Lung (tissue), 12 donors: ENCODE data around the gene BTG1. TPM values are rescaled to one million over a fixed set of nuclear protein-coding genes. Genes with fewer than 3 reads are reported as not detected.
A peak's percentile ranks its signal among the peaks of the same experiment; 100 is the strongest.

Experiments
- ATAC-seq: fragments of 200-7000 bp; cut with Tn5 transposase; one replicate; pipeline ENCODE4 v1.9.1; 2020; ENCODE audit warnings: moderate number of reproducible peaks; ENCODE audit not compliant: insufficient read depth, low FRiP score
- DNase-seq, 3 donors: peaks; one replicate each; pipeline ENCODE4 v3.0.0-alpha.2; 2013 to 2017
- H3K27ac ChIP-seq, 2 donors: one replicate each; pipeline ENCODE4 v1.5.1; 2013; ENCODE audit warnings: mild to moderate bottlenecking in 2 of 2, moderate library complexity in 2 of 2, control low read depth in 1 of 2, inconsistent platforms in 1 of 2, low read depth in 1 of 2, low read length in 1 of 2
- H3K27me3 ChIP-seq, 3 donors: one replicate each; pipeline ENCODE4 v1.5.1; 2013; ENCODE audit warnings: low read length in 2 of 3; ENCODE audit not compliant: control insufficient read depth in 3 of 3, insufficient read depth in 3 of 3
- H3K36me3 ChIP-seq, 4 donors: one replicate each; pipeline ENCODE4 v1.5.1; 2013; ENCODE audit warnings: low read length in 4 of 4, mild to moderate bottlenecking in 1 of 4, moderate library complexity in 1 of 4; ENCODE audit not compliant: control insufficient read depth in 4 of 4, insufficient read depth in 4 of 4
- H3K4me1 ChIP-seq, 5 donors: one replicate each; pipeline ENCODE4 v1.5.1; 2013; ENCODE audit warnings: low read length in 5 of 5, mild to moderate bottlenecking in 2 of 5, moderate library complexity in 1 of 5; ENCODE audit not compliant: control insufficient read depth in 5 of 5, insufficient read depth in 5 of 5
- H3K4me3 ChIP-seq: one replicate; pipeline ENCODE4 v1.5.1; 2013; ENCODE audit warnings: mild to moderate bottlenecking, control low read depth, moderate library complexity
- H3K9ac ChIP-seq, 2 donors: one replicate each; pipeline ENCODE4 v1.5.1; 2013; ENCODE audit warnings: low read length in 2 of 2, control low read depth in 1 of 2; ENCODE audit not compliant: insufficient read depth in 1 of 2
- H3K9me3 ChIP-seq, 4 donors: one replicate each; pipeline ENCODE4 v1.5.1; 2013; ENCODE audit warnings: low read length in 3 of 4, mild to moderate bottlenecking in 1 of 4, moderate library complexity in 1 of 4; ENCODE audit not compliant: control insufficient read depth in 4 of 4, insufficient read depth in 3 of 4
- CTCF ChIP-seq: IDR thresholded peaks from 2 replicates; pipeline ENCODE4 v1.5.1; 2012; ENCODE audit warnings: mild to moderate bottlenecking; ENCODE audit errors: control extremely low read depth, extremely low read depth
- WGBS, 2 donors: extraction: QIAGEN DNeasy Blood & Tissue Kit; methylation state at CpG; one replicate each; pipeline ENCODE4 v1.1.7; 2013; 5-methylcytosine and 5-hydroxymethylcytosine counted together
- polyA plus RNA-seq, 2 donors: library from polyadenylated mRNA; stranded (reverse); fragments of 200-250 nt; gene quantifications; one replicate each; pipeline ENCODE4 v1.2.1, GENCODE V29; 2013
- total RNA-seq, 2 donors: library from RNA; depleted of rRNA in 1 of 2; stranded (reverse); fragments of >200 nt in 1 of 2; gene quantifications; one replicate each; pipeline ENCODE4 v1.2.1, GENCODE V29; 2014 to 2021
- donor health status: control.
- donor health status: control.
- donor health status: Bipolar disorder and iron deficiency.
- donor health status: healthy.
- donor health status: DM: yes; HTN: yes; CAD: no.

Gene BTG1
- total and polyA plus RNA-seq, 4 donors: 38.4 to 147 (median 89.7) TPM

GRCh38 chr12:92188517-92189188 is 43.0 kb upstream of the BTG1 start:
- H3K36me3 ChIP-seq: no peaks in the 10 kb centered on the region
- H3K9me3 ChIP-seq: peaks cover 0 to 6% (median 4%) of the 10 kb centered on the region in 4 donors
- no peak overlapping the region for H3K27ac ChIP-seq
- DNase-seq: no peak
- WGBS, 2 donors: 96% methylated on average over 7 of the region's 7 CpGs
- no peak for ATAC-seq
- H3K4me1 ChIP-seq: peaks cover 0 to 12% (median 2%) of the 10 kb centered on the region in 5 donors
- no peaks in the 10 kb centered on the region for H3K27me3 ChIP-seq
- no peak overlapping the region for H3K4me3 ChIP-seq
- no peak overlapping the region for H3K9ac ChIP-seq
- no peak for TF ChIP-seq CTCF

GRCh38 chr12:92186038-92186470 is 40.4 kb upstream of the BTG1 start:
- Histone ChIP-seq H3K9ac (no peak overlapping the region), H3K27me3 (no peaks in the 10 kb centered on the region), H3K27ac (no peak overlapping the region), H3K9me3 (peaks cover 0 to 6% (median 4%) of the 10 kb centered on the region in 4 donors), H3K4me3 (no peak overlapping the region), H3K4me1 (peaks cover 0 to 11% (median 0%) of the 10 kb centered on the region in 5 donors), H3K36me3 (no peaks in the 10 kb centered on the region)
- 35 to 67% methylated on average over 2 of the region's 2 CpGs for WGBS, 2 donors
- ATAC-seq (no peak), DNase-seq (peak in 1 of 3 donors; percentile 25)
- no peak for TF ChIP-seq CTCF

GRCh38 chr12:92185052-92185451 is 39.4 kb upstream of the BTG1 start:
- DNase-seq (no peak), ATAC-seq (no peak)
- Histone ChIP-seq H3K27me3 (no peaks in the 10 kb centered on the region), H3K4me3 (no peak overlapping the region), H3K27ac (no peak overlapping the region), H3K9ac (no peak overlapping the region), H3K9me3 (peaks cover 0 to 6% (median 4%) of the 10 kb centered on the region in 4 donors), H3K36me3 (no peaks in the 10 kb centered on the region), H3K4me1 (peaks cover 0 to 11% (median 0%) of the 10 kb centered on the region in 5 donors)
- no peak for TF ChIP-seq CTCF
